GM12891 (cell line): Measurements from ENCODE around the gene BAIAP3.

Experiments used
- POLR2A ChIP-seq: IDR thresholded peaks from 2 replicates; pipeline ENCODE4 v1.6.1; 2011; ENCODE audit warnings: low read depth, low read length, control low read depth
- TAF1 ChIP-seq: IDR thresholded peaks from 2 replicates; pipeline ENCODE4 v1.6.1; 2011; ENCODE audit warnings: low read depth, low read length, control low read depth

GRCh38 chr16:1398351-1398750 lies 64.9 kb downstream of the BAIAP3 start:
- TF ChIP-seq TAF1 = no peak
- TF ChIP-seq POLR2A = no peak
